Measurements from ENCODE around the gene KBTBD3.
"Not testable (repeated sequence)": the region's sequence is repeated elsewhere in the genome, so short reads cannot be mapped to it uniquely, and the experiment has no call there.

Gene KBTBD3

GRCh38 chr11:106011481-106011880 lies 65.7 kb downstream of the KBTBD3 start:
- DNase-seq (ENCODE audit: low spot score), result no peak

DNA sequence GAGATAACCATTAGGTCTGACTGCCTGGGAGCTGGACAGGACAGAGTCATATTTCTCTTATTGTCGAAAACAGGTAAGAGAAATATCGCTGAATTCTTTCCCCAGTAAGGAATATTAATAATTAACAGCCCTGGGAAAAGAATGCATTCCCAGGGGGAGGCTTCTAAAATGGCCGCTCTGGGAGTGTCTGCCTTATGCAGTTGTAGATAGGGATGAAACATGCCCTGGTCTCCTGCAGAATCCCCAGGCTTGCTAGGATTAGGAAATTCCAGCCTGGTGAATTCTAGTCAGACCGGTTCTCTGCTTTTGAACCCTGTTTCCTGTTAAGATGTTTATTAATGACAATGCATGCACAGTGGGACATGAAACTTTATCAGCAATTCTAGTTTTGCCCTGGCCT lies 74.1 kb downstream of the KBTBD3 start:
- DNase-seq (ENCODE audit: low spot score), result not testable (repeated sequence)

GRCh38 chr11:106001304-106002012 lies 75.7 kb downstream of the KBTBD3 start:
- DNase-seq (ENCODE audit: low spot score), result no peak

Data from CD4-positive, alpha-beta T cell treated with Interleukin-2 at 100 ng/mL for 4 hours (primary cell).